GM19043 (cell line): ENCODE measurements around the gene KIF25.
"Not testable (repeated sequence)": the region's sequence is repeated elsewhere in the genome, so short reads cannot be mapped to it uniquely, and the experiment has no call there.

ENCODE experiments used
- ATAC-seq: cut with Tn5 transposase; IDR thresholded peaks from one replicate; pipeline ENCODE4 v1.9.1; 2021; ENCODE audit warnings: low read depth; ENCODE audit not compliant: unreplicated experiment

The KIF25 gene

GRCh38 chr6:168061269-168062210 lies 64.1 kb downstream of the KIF25 start:
- ATAC-seq, result no peak

- no peak for ATAC-seq
These were observed 65.1 kb downstream of the KIF25 start for GRCh38 chr6:168062346-168063289.

GRCh38 chr6:168063431-168063830 lies 66.0 kb downstream of the KIF25 start:
- no peak for ATAC-seq

- ATAC-seq, result no peak
These were observed 66.8 kb downstream of the KIF25 start for GRCh38 chr6:168064226-168064807.

GRCh38 chr6:168067081-168067759 lies 69.7 kb downstream of the KIF25 start:
- ATAC-seq, result no peak

- no peak for ATAC-seq
These were observed 73.3 kb downstream of the KIF25 start for GRCh38 chr6:168070804-168071203.

GRCh38 chr6:168071620-168072019 lies 74.1 kb downstream of the KIF25 start:
- ATAC-seq, result no peak

GRCh38 chr6:168072261-168072660 lies 74.8 kb downstream of the KIF25 start:
- ATAC-seq, result no peak

GRCh38 chr6:168072730-168073129 lies 75.3 kb downstream of the KIF25 start:
- ATAC-seq, result no peak

GRCh38 chr6:168073937-168074730 lies 76.7 kb downstream of the KIF25 start:
- no peak for ATAC-seq

- no peak for ATAC-seq
These were observed 77.7 kb downstream of the KIF25 start for GRCh38 chr6:168075216-168075615.

- no peak for ATAC-seq
These were observed 78.3 kb downstream of the KIF25 start for GRCh38 chr6:168075787-168076202.

GRCh38 chr6:168077401-168077800 lies 79.9 kb downstream of the KIF25 start:
- ATAC-seq, result not testable (repeated sequence)

- ATAC-seq, result no peak
These were observed 80.9 kb downstream of the KIF25 start for GRCh38 chr6:168078175-168078942.

GRCh38 chr6:168078943-168079405 lies 81.5 kb downstream of the KIF25 start, which contains the start of gene FRMD1:
Gene FRMD1, minus strand, starts transcription at chr6:168079212. Its CDS starts 118 bp downstream, at chr6:168079094.
- ATAC-seq, result no peak

GRCh38 chr6:168080393-168081077 lies 83.1 kb downstream of the KIF25 start:
- no peak for ATAC-seq

- no peak for ATAC-seq
These were observed 84.5 kb downstream of the KIF25 start for GRCh38 chr6:168081858-168082546.
